SKM-1 (cell line): ENCODE results near the gene RTRAF.

Source experiments
- DNase-seq: peaks from one replicate; lab custom pipeline; 2025; ENCODE audit not compliant: unreplicated experiment; lab: John Stamatoyannopoulos, UW

RTRAF gene

GRCh38 chr14:51993285-51993920, 4.1 kb downstream of the RTRAF start:
- DNase-seq: no peak

GRCh38 chr14:51996148-51996746, 6.9 kb downstream of the RTRAF start:
- DNase-seq: no peak

- DNase-seq: no peak
These were observed 9.0 kb downstream of the RTRAF start for GRCh38 chr14:51998348-51998747.

- no peak for DNase-seq
These were observed 9.7 kb downstream of the RTRAF start for GRCh38 chr14:51999084-51999483.

GRCh38 chr14:52000019-52000582, 10.8 kb downstream of the RTRAF start:
- no peak for DNase-seq

- DNase-seq: no peak
These were observed 11.3 kb downstream of the RTRAF start for GRCh38 chr14:52000696-52001095.

- no peak for DNase-seq
These were observed 13.2 kb downstream of the RTRAF start for GRCh38 chr14:52002542-52002941.

GRCh38 chr14:52003324-52003723, 14.0 kb downstream of the RTRAF start:
- DNase-seq: no peak

- DNase-seq: no peak
These were observed 16.3 kb downstream of the RTRAF start for GRCh38 chr14:52005625-52006024.

GRCh38 chr14:52006361-52006760, 17.0 kb downstream of the RTRAF start:
- no peak for DNase-seq

GRCh38 chr14:52007211-52007610, 17.9 kb downstream of the RTRAF start:
- DNase-seq: no peak

- DNase-seq: no peak
These were observed 18.3 kb downstream of the RTRAF start for GRCh38 chr14:52007637-52008036.

- no peak for DNase-seq
These were observed 18.8 kb downstream of the RTRAF start for GRCh38 chr14:52008136-52008535.

GRCh38 chr14:52010173-52010693, 20.9 kb downstream of the RTRAF start:
- DNase-seq: no peak

GRCh38 chr14:52011523-52011922, 22.2 kb downstream of the RTRAF start:
- no peak for DNase-seq

- no peak for DNase-seq
These were observed 23.3 kb downstream of the RTRAF start for GRCh38 chr14:52012635-52013034.

- no peak for DNase-seq
These were observed 24.7 kb downstream of the RTRAF start for GRCh38 chr14:52013984-52014600.

- no peak for DNase-seq
These were observed 25.4 kb downstream of the RTRAF start for GRCh38 chr14:52014601-52015267.

- DNase-seq: no peak
These were observed 26.2 kb downstream of the RTRAF start for GRCh38 chr14:52015411-52016030.

- DNase-seq: no peak
These were observed 28.9 kb downstream of the RTRAF start for GRCh38 chr14:52018252-52018651.

- no peak for DNase-seq
These were observed 29.6 kb downstream of the RTRAF start for GRCh38 chr14:52018970-52019369.
